BJ (cell line): ENCODE data around the gene TUBGCP6. TPM values are rescaled to one million over a fixed set of nuclear protein-coding genes. Genes with fewer than 3 reads are reported as not detected.

Experiments
- CTCF ChIA-PET: fragments of 350-600 bp; formaldehyde crosslinking; extraction: SDS; loops from one replicate; lab custom pipeline; 2021; ENCODE audit warnings: antibody characterized with exemption, inconsistent platforms; lab: Yijun Ruan, JAX
- POLR2A ChIA-PET: fragments of 300-600 bp; sonication (Branson Sonifier 250); formaldehyde crosslinking; extraction: SDS; loops from one replicate; lab custom pipeline; 2021; ENCODE audit warnings: antibody characterized with exemption; lab: Charles Lee
- DNase-seq: peaks from one replicate; pipeline ENCODE4 v3.0.0-alpha.2; 2011; ENCODE audit warnings: low read depth
- H3K27me3 ChIP-seq: 2 replicates; pipeline ENCODE4 v1.6.0; 2011; ENCODE audit warnings: low read length; ENCODE audit not compliant: control insufficient read depth, insufficient read depth
- H3K36me3 ChIP-seq: 2 replicates; pipeline ENCODE4 v1.5.1; 2011; ENCODE audit warnings: low read length; ENCODE audit not compliant: control insufficient read depth, insufficient read depth
- H3K4me3 ChIP-seq: 2 replicates; pipeline ENCODE4 v1.5.1; 2011; ENCODE audit warnings: low read depth, mild to moderate bottlenecking, control low read depth, low read length
- CTCF ChIP-seq: IDR thresholded peaks from 2 replicates; pipeline ENCODE4 v1.5.1; 2011; ENCODE audit warnings: low read depth, mild to moderate bottlenecking, control low read depth, inconsistent platforms, low read length, moderate library complexity; ENCODE audit not compliant: insufficient read depth
- polyA plus RNA-seq: library from polyadenylated mRNA; depleted of rRNA; stranded (reverse); fragments of >200 nt; gene quantifications from 2 replicates; pipeline ENCODE4 v1.2.3, GENCODE V29; 2011

Gene TUBGCP6
- polyA plus RNA-seq, 1 experiment = 17.5 TPM

- Histone ChIP-seq H3K27me3 (no peaks in the 10 kb centered on the region), H3K4me3 (no peak overlapping the region), H3K36me3 (no peaks in the 10 kb centered on the region)
- ChIA-PET CTCF (no interaction called here), POLR2A (no interaction called here)
- no peak for TF ChIP-seq CTCF
- DNase-seq = no peak
Observed at GRCh38 chr22:50176850-50177536, 67.8 kb downstream of the TUBGCP6 start.

DNA sequence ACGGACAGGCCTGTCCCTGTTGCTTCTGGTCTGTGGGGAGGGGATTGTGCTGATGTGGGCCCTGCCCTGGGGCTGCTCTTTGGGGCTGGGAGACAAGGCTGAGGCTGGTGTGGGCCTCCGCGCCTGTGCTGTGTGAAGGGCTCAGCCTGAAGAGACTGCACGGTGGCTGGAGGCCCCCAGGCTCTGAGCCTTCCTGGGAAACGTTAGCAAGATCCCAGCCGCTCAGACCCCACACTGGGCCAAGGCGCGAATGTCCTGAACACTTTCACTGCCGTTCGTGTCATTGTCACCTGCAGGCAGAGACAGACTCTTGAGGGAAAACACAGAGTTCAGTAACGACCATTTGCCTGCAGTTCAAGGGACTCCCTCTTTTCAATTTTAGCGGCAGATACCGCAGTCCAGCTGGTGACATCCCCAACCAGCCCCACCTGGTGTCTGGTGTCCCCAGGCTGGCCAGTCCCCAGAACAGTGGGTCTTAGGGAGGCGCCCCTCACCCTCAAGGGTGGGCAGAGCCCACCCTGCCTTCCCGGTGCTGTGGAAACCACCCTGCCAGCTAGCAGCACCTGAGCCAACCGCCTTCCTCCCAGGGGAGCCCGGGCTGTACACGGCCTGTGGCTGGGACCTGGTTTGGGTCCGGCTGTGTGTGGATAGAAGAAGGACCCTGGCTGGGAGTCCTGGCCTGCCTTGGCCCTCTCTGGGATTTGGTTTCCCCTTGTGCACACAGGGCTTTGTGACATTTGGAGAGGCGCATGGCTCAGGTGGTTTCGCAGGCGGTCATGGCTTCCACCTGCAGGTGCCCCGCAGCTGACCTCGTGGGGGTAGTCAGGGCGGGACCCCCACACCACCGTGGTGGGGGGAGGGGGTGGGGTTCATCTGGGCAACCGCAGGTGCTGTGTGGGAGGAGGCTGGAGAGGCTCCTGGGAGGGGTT lies 68.6 kb downstream of the TUBGCP6 start:
- no peaks in the 10 kb centered on the region for H3K36me3 ChIP-seq
- H3K4me3 ChIP-seq = no peak overlapping the region
- no peak for DNase-seq
- H3K27me3 ChIP-seq = no peaks in the 10 kb centered on the region
- ChIA-PET POLR2A (no interaction called here), CTCF (no interaction called here)
- no peak for TF ChIP-seq CTCF

GRCh38 chr22:50175191-50175461 lies 69.7 kb downstream of the TUBGCP6 start:
- no peaks in the 10 kb centered on the region for H3K36me3 ChIP-seq
- H3K4me3 ChIP-seq = no peak overlapping the region
- no peak for DNase-seq
- ChIA-PET CTCF (no interaction called here), POLR2A (no interaction called here)
- TF ChIP-seq CTCF = no peak
- no peaks in the 10 kb centered on the region for H3K27me3 ChIP-seq

- no peak for DNase-seq
- ChIA-PET POLR2A (no interaction called here), CTCF (no interaction called here)
- H3K4me3 ChIP-seq = no peak overlapping the region
- no peak for TF ChIP-seq CTCF
- H3K36me3 ChIP-seq = no peaks in the 10 kb centered on the region
- H3K27me3 ChIP-seq = no peaks in the 10 kb centered on the region
Observed at GRCh38 chr22:50174382-50175190, 70.2 kb downstream of the TUBGCP6 start.

DNA sequence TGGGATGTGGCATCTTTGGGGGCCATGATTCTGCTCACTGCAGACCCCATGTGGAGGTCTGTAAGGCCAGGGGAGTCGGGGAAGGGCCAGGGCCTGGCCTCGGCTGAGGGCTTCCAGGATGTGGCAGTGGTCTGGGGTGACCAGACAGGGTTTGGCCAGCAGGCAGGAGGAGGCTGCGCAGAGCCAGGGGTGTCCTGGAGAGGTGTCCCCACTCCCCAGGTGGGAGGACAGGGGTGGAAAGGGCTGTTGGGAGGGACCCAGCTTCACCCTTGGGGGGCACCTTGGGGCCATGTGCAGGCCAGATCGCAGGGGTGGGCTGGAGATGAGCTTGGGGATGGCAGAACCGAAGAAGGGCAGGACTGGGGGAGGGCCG lies 70.9 kb downstream of the TUBGCP6 start:
- Histone ChIP-seq H3K4me3 (no peak overlapping the region), H3K27me3 (no peaks in the 10 kb centered on the region), H3K36me3 (no peaks in the 10 kb centered on the region)
- CTCF ChIA-PET = no interaction called here
- POLR2A ChIA-PET = no interaction called here
- no peak for DNase-seq
- no peak for TF ChIP-seq CTCF
